NCI-H748 (cell line): Measurements from ENCODE around the gene APCDD1L.
"Not testable (repeated sequence)": the region's sequence is repeated elsewhere in the genome, so short reads cannot be mapped to it uniquely, and the experiment has no call there.

Experiments used
- DNase-seq: peaks from one replicate; lab custom pipeline; 2025; ENCODE audit not compliant: unreplicated experiment; lab: John Stamatoyannopoulos, UW

APCDD1L gene

DNA sequence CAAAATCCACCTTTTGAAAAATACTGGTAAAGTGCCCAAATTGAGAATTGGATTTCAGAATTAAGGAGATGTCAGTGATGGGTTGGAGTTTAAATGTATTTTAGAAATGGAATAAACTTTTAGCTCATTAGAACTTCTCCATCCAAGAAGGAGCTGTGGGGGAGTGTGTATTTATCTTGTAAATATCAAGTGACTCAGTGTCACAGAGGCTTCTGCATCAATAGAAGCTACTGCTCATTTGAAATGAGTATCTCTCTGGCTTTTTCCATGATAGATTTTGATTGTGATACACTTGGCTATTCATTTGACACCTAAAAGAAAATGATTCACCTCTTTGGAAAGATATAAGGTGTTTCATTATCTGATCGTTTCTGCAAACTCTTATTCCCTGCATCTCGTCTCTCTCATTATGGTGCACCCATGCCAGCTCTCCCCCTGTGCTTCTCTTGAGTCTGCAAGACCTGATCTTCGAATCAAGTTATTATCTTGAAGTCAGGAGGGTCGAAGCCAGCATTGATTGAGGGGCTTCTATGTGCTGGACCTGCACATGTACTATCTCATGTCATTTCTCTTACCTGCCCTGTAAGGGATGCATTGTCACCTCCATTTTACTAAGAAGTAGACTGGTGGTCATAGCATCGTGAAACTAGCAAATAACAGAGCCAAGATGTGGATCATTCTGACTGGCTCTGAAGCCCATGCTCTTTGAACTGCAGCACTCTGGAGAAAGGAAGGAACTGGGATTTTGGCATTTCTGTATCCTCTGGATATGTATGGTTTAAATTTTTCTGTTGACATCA is 96.0 kb downstream of the APCDD1L start:
- DNase-seq = no peak

DNA sequence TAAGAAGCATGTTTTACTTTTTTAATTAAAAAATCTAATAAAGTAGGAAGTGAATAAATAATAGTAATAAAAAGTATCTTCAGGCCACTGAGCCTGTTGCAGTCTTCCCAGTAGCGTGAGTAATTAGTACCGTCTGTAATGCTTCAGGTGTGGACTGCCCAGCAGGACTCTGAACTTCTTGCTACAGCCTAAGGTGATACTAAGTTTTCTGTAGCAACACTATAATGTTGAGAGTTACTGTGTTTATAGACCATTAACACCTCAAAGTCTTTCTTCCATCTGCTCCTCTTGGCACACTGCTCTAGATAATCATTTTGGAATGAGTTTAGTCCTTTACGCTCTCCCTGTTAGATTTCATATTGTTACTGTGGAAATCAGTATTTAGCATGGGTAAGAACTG is 97.8 kb downstream of the APCDD1L start:
- DNase-seq = no peak

- no peak for DNase-seq
Observed at GRCh38 chr20:58416835-58417234, 98.4 kb downstream of the APCDD1L start.

GRCh38 chr20:58416057-58416456 is 99.1 kb downstream of the APCDD1L start:
- no peak for DNase-seq

DNA sequence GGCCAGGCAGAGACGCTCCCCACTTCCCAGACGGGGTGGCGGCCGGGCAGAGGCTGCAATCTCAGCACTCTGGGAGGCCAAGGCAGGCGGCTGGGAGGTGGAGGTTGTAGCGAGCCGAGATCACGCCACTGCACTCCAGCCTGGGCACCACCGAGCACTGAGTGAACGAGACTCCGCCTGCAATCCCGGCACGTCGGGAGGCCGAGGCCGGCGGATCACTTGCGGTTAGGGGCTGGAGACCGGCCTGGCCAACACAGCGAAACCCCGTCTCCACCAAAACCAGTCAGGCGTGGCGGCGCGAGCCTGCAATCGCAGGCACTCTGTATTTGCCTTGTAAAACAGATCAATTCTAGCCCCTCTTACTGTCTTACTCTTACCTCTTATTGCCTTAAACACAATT is 100.4 kb downstream of the APCDD1L start:
- not testable (repeated sequence) for DNase-seq

DNA sequence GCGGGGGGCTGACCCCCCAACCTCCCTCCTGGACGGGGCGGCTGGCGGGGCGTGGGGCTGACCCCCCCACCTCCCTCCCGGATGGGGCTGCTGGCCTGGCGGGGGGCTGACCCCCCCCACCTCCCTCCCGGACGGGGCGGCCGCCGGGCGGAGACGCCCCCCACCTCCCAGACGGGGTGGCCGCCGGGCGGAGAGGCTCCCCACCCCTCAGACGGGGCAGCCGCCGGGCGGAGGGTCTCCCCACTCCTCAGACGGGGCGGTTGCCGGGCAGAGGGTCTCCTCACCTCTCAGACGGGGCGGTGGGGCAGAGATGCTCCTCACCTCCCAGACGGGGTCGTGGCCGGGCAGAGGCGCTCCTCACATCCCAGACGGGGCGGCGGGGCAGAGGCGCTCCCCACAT is 101.0 kb downstream of the APCDD1L start:
- not testable (repeated sequence) for DNase-seq
